GM12878 (cell line): ENCODE data around the gene LARP4. TPM values are rescaled to one million over a fixed set of nuclear protein-coding genes. Genes with fewer than 3 reads are reported as not detected.

ENCODE experiments used
- ATAC-seq: fragments of 200-7000 bp; cut with Tn5 transposase; 3 replicates; pipeline ENCODE4 v1.9.1; 2020; ENCODE audit warnings: mild to moderate bottlenecking, moderate library complexity
- BruUV-seq: library from RNA; stranded (reverse); fragments of 400-500 nt; replicated peaks from 2 replicates; lab custom pipeline; 2021; lab: Mats Ljungman, UMichigan
- CTCF ChIA-PET: fragments of 300-600 bp; sonication (Branson Sonifier 250); formaldehyde crosslinking; extraction: SDS; loops from one replicate; lab custom pipeline; 2021; ENCODE audit warnings: inconsistent platforms; lab: Yijun Ruan, JAX
- POLR2A ChIA-PET: fragments of 350-600 bp; formaldehyde crosslinking; extraction: SDS; loops from one replicate; lab custom pipeline; 2021; ENCODE audit warnings: inconsistent platforms; lab: Charles Lee
- RAD21 ChIA-PET: fragments of 300-600 bp; sonication (Branson Sonifier 250); formaldehyde crosslinking; loops from one replicate; lab custom pipeline; 2023; ENCODE audit warnings: antibody characterized with exemption; ENCODE audit not compliant: unreplicated experiment; lab: Charles Lee
- SMC1A ChIA-PET: fragments of 300-600 bp; sonication (Branson Sonifier 250); formaldehyde crosslinking; loops from one replicate; lab custom pipeline; 2023; ENCODE audit not compliant: unreplicated experiment, uncharacterized antibody; lab: Charles Lee
- DNase-seq: peaks from one replicate; pipeline ENCODE4 v3.0.0-alpha.2; 2011; ENCODE audit warnings: low read depth, low spot score
- FAIRE-seq: peaks from 3 replicates; lab custom pipeline; 2011; peaks lifted over from hg19 to GRCh38; lab: Jason Lieb, UNC
- H2AFZ ChIP-seq: 2 replicates; pipeline ENCODE4 v1.6.0; 2011; ENCODE audit warnings: low read depth, low read length, control low read depth; ENCODE audit not compliant: control insufficient read depth
- H3K27ac ChIP-seq: 2 replicates; pipeline ENCODE4 v1.5.1; 2011; ENCODE audit warnings: control low read depth; ENCODE audit not compliant: control insufficient read depth, insufficient read depth
- H3K27me3 ChIP-seq, 2 experiments: replicated peaks in 1 of 2; 2 replicates each; pipeline versions ENCODE4 v1.6.0 to v1.6.1; 2011; ENCODE audit warnings: low read length in 1 of 2; ENCODE audit not compliant: control insufficient read depth in 2 of 2, insufficient read depth in 2 of 2
- H3K36me3 ChIP-seq, 2 experiments: 2 replicates each; pipeline ENCODE4 v1.5.1; 2011; ENCODE audit warnings: low read length in 1 of 2; ENCODE audit not compliant: control insufficient read depth in 2 of 2, insufficient read depth in 2 of 2
- H3K4me1 ChIP-seq: 2 replicates; pipeline ENCODE4 v1.6.1; 2011; ENCODE audit warnings: mild to moderate bottlenecking, low read length, moderate library complexity, mixed read lengths; ENCODE audit not compliant: control insufficient read depth, insufficient read depth
- H3K4me2 ChIP-seq: 2 replicates; pipeline ENCODE4 v1.6.0; 2011; ENCODE audit warnings: control low read depth; ENCODE audit not compliant: control insufficient read depth, insufficient read depth
- H3K4me3 ChIP-seq: fragments of 200-600 bp; sonication (generic); 2 replicates; pipeline ENCODE4 v1.5.1; 2016
- H3K79me2 ChIP-seq: 2 replicates; pipeline ENCODE4 v1.6.0; 2011; ENCODE audit warnings: low read length; ENCODE audit not compliant: control insufficient read depth, insufficient read depth
- H3K9ac ChIP-seq: 2 replicates; pipeline ENCODE4 v1.8.0; 2011; ENCODE audit warnings: low read length, control low read depth, mixed read lengths; ENCODE audit not compliant: control insufficient read depth, insufficient read depth
- H3K9me3 ChIP-seq: replicated peaks from 3 replicates; pipeline ENCODE4 v1.5.1; 2011; ENCODE audit warnings: mild to moderate bottlenecking, low read length; ENCODE audit not compliant: control insufficient read depth, insufficient read depth
- H4K20me1 ChIP-seq: 2 replicates; pipeline ENCODE4 v1.6.0; 2011; ENCODE audit not compliant: control insufficient read depth, insufficient read depth
- ATF2 ChIP-seq: IDR thresholded peaks from 2 replicates; pipeline ENCODE4 v1.6.1; 2012; ENCODE audit warnings: low read length, inconsistent platforms
- BACH1 ChIP-seq: fragments of 450-650 bp; IDR thresholded peaks from 2 replicates; pipeline ENCODE4 v1.6.1; 2017; ENCODE audit warnings: mild to moderate bottlenecking, borderline replicate concordance
- CHD4 ChIP-seq: fragments of 200-600 bp; sonication (generic); IDR thresholded peaks from 2 replicates; pipeline ENCODE4 v1.6.1; 2016; ENCODE audit warnings: mild to moderate bottlenecking
- EGR1 ChIP-seq, 2 experiments: IDR thresholded peaks; 1 replicate in 1 of 2; 2 replicates in 1 of 2; pipeline ENCODE4 v1.6.1; 2011 to 2012; ENCODE audit warnings: low read depth in 2 of 2, low read length in 2 of 2, borderline replicate concordance in 1 of 2, mild to moderate bottlenecking in 1 of 2, moderate library complexity in 1 of 2
- SIN3A ChIP-seq: IDR thresholded peaks from 2 replicates; pipeline ENCODE4 v1.6.1; 2012; ENCODE audit warnings: low read depth, low read length, improper control_type of control experiment
- SREBF1 ChIP-seq: IDR thresholded peaks from 2 replicates; pipeline ENCODE4 v1.6.1; 2012; ENCODE audit warnings: mild to moderate bottlenecking, low read length
- SREBF2 ChIP-seq: IDR thresholded peaks from 2 replicates; pipeline ENCODE4 v1.6.1; 2012; ENCODE audit warnings: mild to moderate bottlenecking, low read length
- ZBTB40 ChIP-seq: fragments of 450-650 bp; IDR thresholded peaks from 2 replicates; pipeline ENCODE4 v1.6.1; 2016; ENCODE audit warnings: mild to moderate bottlenecking, moderate library complexity, borderline replicate concordance
- WGBS: methylation state at CpG from one replicate; pipeline ENCODE4 v1.1.6; 2016; ENCODE audit warnings: low lambda C conversion rate; ENCODE audit not compliant: insufficient replicate concordance, insufficient coverage; ENCODE audit errors: missing lambda C conversion rate; 5-methylcytosine and 5-hydroxymethylcytosine counted together
- in situ Hi-C: fragments of 300-500 bp; cut with MboI; formaldehyde crosslinking; loops from 9 replicates; pipeline ENCODE4 v1.14.3; 2018; ENCODE audit warnings: mixed read lengths
- intact Hi-C: fragments of 100-400 bp; cut with micrococcal nuclease; formaldehyde crosslinking; loops from one replicate; pipeline ENCODE4 v1.14.2; 2022; ENCODE audit not compliant: unreplicated experiment
- polyA plus RNA-seq, 11 experiments: library from polyadenylated mRNA; depleted of rRNA in 4 of 11; unstranded in 6 of 11; stranded (reverse) in 5 of 11; fragments of >200 nt; fragmentation: Nextera tagmentation in 4 of 11; fragmentation: Illumina TruSeq in 1 of 11; extraction: Ambion mirVana in 4 of 11; extraction: Trizol in 1 of 11; gene quantifications; 1 replicate in 1 of 11; 2 replicates in 10 of 11; pipeline versions ENCODE4 v1.2.1 to v1.2.3, GENCODE V29; 2011 to 2016; ENCODE audit warnings: inconsistent platforms in 2 of 11, missing spikeins in 2 of 11, low read depth in 1 of 11
- total RNA-seq, 4 experiments: library from RNA; depleted of rRNA in 3 of 4; stranded (reverse); fragments of >200 nt in 3 of 4; fragmentation: Illumina TruSeq in 1 of 4; extraction: Trizol in 1 of 4; gene quantifications; 2 replicates each; pipeline versions ENCODE4 v1.2.1 to v1.2.3, GENCODE V29; 2013 to 2021
- TF ChIP-seq, protein P1 (sequence below), 3 experiments: IDR thresholded peaks in 2 of 3; conservative IDR thresholded peaks in 1 of 3; 2 replicates each; pipeline ENCODE4 v1.5.1; 2011; ENCODE audit warnings: low read depth in 3 of 3, low read length in 3 of 3, mild to moderate bottlenecking in 3 of 3, control low read depth in 2 of 3, moderate library complexity in 2 of 3, inconsistent platforms in 1 of 3, mixed read lengths in 1 of 3; ENCODE audit not compliant: control insufficient read depth in 2 of 3, insufficient read depth in 1 of 3; ENCODE audit errors: extremely low read depth in 1 of 3
- TF ChIP-seq, protein P2 (sequence below): IDR thresholded peaks from 2 replicates; pipeline ENCODE4 v1.6.1; 2011; ENCODE audit warnings: low read depth, mild to moderate bottlenecking, low read length, moderate library complexity, borderline replicate concordance; ENCODE audit errors: extremely low read depth

LARP4 gene
- total and polyA plus RNA-seq, 10 of the 15 experiments (the other 5 are each of a cell fraction or from before 2014, with no cell fraction given) = 24.1 to 72.6 (median 35.6) TPM

GRCh38 chr12:50411051-50411660, 10.5 kb downstream of the LARP4 start (continued):
- no peak for TF ChIP-seq ZBTB40
- TF ChIP-seq, all 136 proteins: peak for 0

GRCh38 chr12:50415899-50416479, 15.3 kb downstream of the LARP4 start:
- 98% methylated on average over 6 of the region's 6 CpGs for WGBS
- DNase-seq (no peak), FAIRE-seq (peak; percentile 18), ATAC-seq (no peak)
- ChIA-PET SMC1A (interaction anchor here (0.6 kb wide), 1 partner anchor 132 kb away, joined by 4 read pairs; no protein-coding TSS in a partner anchor), POLR2A (interaction anchor here (0.7 kb wide), 1 partner anchor 13 kb away, joined by 8 read pairs; no protein-coding TSS in a partner anchor), CTCF (interaction anchor here (0.6 kb wide), 1 partner anchor 307 kb away, joined by 4 read pairs; no protein-coding TSS in a partner anchor), RAD21 (no interaction called here)
- BruUV-seq = no TSS peak
- H3K4me1 ChIP-seq = no peaks in the 10 kb centered on the region
- no peak overlapping the region for H3K4me2 ChIP-seq
- no peak overlapping the region for H2AFZ ChIP-seq
- no peak overlapping the region for H3K27ac ChIP-seq
- no peaks in the 10 kb centered on the region for H3K27me3 ChIP-seq
- in situ Hi-C loops (no loop called here), intact Hi-C loops (no loop called here)
- H4K20me1 ChIP-seq = no peaks in the 10 kb centered on the region; the same call in none of the 2 replicates
- no peak overlapping the region for H3K9ac ChIP-seq
- H3K4me3 ChIP-seq = no peak overlapping the region
- TF ChIP-seq SIN3A = no peak
- TF ChIP-seq, protein P1, sequence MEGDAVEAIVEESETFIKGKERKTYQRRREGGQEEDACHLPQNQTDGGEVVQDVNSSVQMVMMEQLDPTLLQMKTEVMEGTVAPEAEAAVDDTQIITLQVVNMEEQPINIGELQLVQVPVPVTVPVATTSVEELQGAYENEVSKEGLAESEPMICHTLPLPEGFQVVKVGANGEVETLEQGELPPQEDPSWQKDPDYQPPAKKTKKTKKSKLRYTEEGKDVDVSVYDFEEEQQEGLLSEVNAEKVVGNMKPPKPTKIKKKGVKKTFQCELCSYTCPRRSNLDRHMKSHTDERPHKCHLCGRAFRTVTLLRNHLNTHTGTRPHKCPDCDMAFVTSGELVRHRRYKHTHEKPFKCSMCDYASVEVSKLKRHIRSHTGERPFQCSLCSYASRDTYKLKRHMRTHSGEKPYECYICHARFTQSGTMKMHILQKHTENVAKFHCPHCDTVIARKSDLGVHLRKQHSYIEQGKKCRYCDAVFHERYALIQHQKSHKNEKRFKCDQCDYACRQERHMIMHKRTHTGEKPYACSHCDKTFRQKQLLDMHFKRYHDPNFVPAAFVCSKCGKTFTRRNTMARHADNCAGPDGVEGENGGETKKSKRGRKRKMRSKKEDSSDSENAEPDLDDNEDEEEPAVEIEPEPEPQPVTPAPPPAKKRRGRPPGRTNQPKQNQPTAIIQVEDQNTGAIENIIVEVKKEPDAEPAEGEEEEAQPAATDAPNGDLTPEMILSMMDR (IDR thresholded peaks at IDR 0.05 in 2 of 3, conservative IDR thresholded peaks at IDR 0.05 in 1 of 3; ENCODE audit: control insufficient read depth in 2 of 3, extremely low read depth in 1 of 3, insufficient read depth in 1 of 3, low read depth in 3 of 3, low read length in 3 of 3) = no peak
- TF ChIP-seq, protein P2, sequence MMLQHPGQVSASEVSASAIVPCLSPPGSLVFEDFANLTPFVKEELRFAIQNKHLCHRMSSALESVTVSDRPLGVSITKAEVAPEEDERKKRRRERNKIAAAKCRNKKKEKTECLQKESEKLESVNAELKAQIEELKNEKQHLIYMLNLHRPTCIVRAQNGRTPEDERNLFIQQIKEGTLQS = no peak
- no peak for TF ChIP-seq CHD4
- no peak for TF ChIP-seq SREBF1
- no peak for TF ChIP-seq SREBF2
- TF ChIP-seq BACH1 = no peak
- no peak for TF ChIP-seq ATF2
- TF ChIP-seq EGR1 (IDR thresholded peaks at IDR 0.05; ENCODE audit: borderline replicate concordance in 1 of 2, low read depth in 2 of 2, low read length in 2 of 2) = no peak
- peaks cover 76% of the 10 kb centered on the region for H3K79me2 ChIP-seq
- peaks cover 0 to 2% of the 10 kb centered on the region in 2 experiments; a peak in 2 of 4 replicates for H3K36me3 ChIP-seq
- no peaks in the 10 kb centered on the region for H3K9me3 ChIP-seq
